ENCODE data around the gene POC1A.

GRCh38 chr3:52174896-52175295 lies 20.7 kb upstream of the POC1A start:
- TF ChIP-seq CTCF (IDR thresholded peaks at IDR 0.05), result no peak
- no peak for TF ChIP-seq POLR2A (IDR thresholded peaks at IDR 0.05)
- TF ChIP-seq EP300 (IDR thresholded peaks at IDR 0.05), result no peak
